IMR-90 (cell line): ENCODE measurements around the gene TJP1. TPM values are rescaled to one million over a fixed set of nuclear protein-coding genes. Genes with fewer than 3 reads are reported as not detected.

Source experiments
- ATAC-seq: fragments of 200-7000 bp; cut with Tn5 transposase; 2 replicates; pipeline ENCODE4 v1.9.1; 2020; ENCODE audit warnings: low read depth, mild to moderate bottlenecking, moderate library complexity
- BruUV-seq: library from RNA; stranded (reverse); fragments of 400-500 nt; replicated peaks from 2 replicates; lab custom pipeline; 2021; lab: Mats Ljungman, UMichigan
- CTCF ChIA-PET: fragments of 300-600 bp; formaldehyde crosslinking; extraction: SDS; loops from one replicate; lab custom pipeline; 2021; ENCODE audit warnings: antibody characterized with exemption; lab: Yijun Ruan, JAX
- POLR2A ChIA-PET: fragments of 300-600 bp; sonication (Branson Sonifier 250); formaldehyde crosslinking; loops from one replicate; lab custom pipeline; 2022; ENCODE audit warnings: antibody characterized with exemption; ENCODE audit not compliant: unreplicated experiment; lab: Charles Lee
- DNase-seq: peaks from one replicate; pipeline ENCODE4 v3.0.0; 2013
- H2AFZ ChIP-seq: replicated peaks from 2 replicates; pipeline ENCODE3; 2013; ENCODE audit warnings: low read length, mild to moderate bottlenecking; ENCODE audit not compliant: poor library complexity
- H2AK5ac ChIP-seq: 2 replicates; pipeline ENCODE4 v1.6.1; 2013; ENCODE audit warnings: low read depth, low read length, inconsistent platforms
- H2AK9ac ChIP-seq: replicated peaks from 2 replicates; pipeline ENCODE3; 2013; ENCODE audit warnings: mild to moderate bottlenecking, low read depth, low read length, moderate library complexity; ENCODE audit not compliant: poor library complexity
- H2BK120ac ChIP-seq: 2 replicates; pipeline ENCODE4 v1.6.1; 2013; ENCODE audit warnings: low read depth, low read length, inconsistent platforms
- H2BK15ac ChIP-seq: 3 replicates; pipeline ENCODE4 v1.6.1; 2013; ENCODE audit warnings: low read depth, low read length, inconsistent platforms
- H2BK20ac ChIP-seq: 2 replicates; pipeline ENCODE4 v1.6.1; 2013; ENCODE audit warnings: low read depth, mild to moderate bottlenecking, inconsistent platforms, low read length, moderate library complexity
- H2BK5ac ChIP-seq: 2 replicates; pipeline ENCODE4 v1.6.1; 2013; ENCODE audit warnings: mild to moderate bottlenecking, low read depth, low read length, inconsistent platforms; ENCODE audit not compliant: poor library complexity, severe bottlenecking
- H3K14ac ChIP-seq: replicated peaks from 2 replicates; pipeline ENCODE4 v1.6.1; 2013; ENCODE audit warnings: low read depth, low read length, inconsistent platforms
- H3K18ac ChIP-seq: 2 replicates; pipeline ENCODE4 v1.6.1; 2013; ENCODE audit warnings: low read depth, low read length, control low read depth
- H3K23ac ChIP-seq: 2 replicates; pipeline ENCODE4 v1.6.1; 2013; ENCODE audit warnings: low read depth, low read length, inconsistent platforms
- H3K27ac ChIP-seq: 2 replicates; pipeline ENCODE4 v1.5.1; 2013; ENCODE audit warnings: mild to moderate bottlenecking, control low read depth, low read length; ENCODE audit not compliant: insufficient read depth
- H3K27me3 ChIP-seq: 2 replicates; pipeline ENCODE4 v1.6.1; 2013; ENCODE audit warnings: low read length; ENCODE audit not compliant: control insufficient read depth, insufficient read depth
- H3K36me3 ChIP-seq: 2 replicates; pipeline ENCODE4 v1.6.1; 2013; ENCODE audit warnings: low read length, mixed read lengths; ENCODE audit not compliant: control insufficient read depth, insufficient read depth
- H3K4ac ChIP-seq: 2 replicates; pipeline ENCODE4 v1.6.1; 2013; ENCODE audit warnings: low read depth, low read length, inconsistent platforms
- H3K4me1 ChIP-seq: 2 replicates; pipeline ENCODE4 v1.6.1; 2013; ENCODE audit warnings: low read length, mixed read lengths; ENCODE audit not compliant: control insufficient read depth, insufficient read depth
- H3K4me2 ChIP-seq: 2 replicates; pipeline ENCODE4 v1.6.1; 2013; ENCODE audit warnings: low read depth, mild to moderate bottlenecking, control low read depth, low read length, moderate library complexity
- H3K4me3 ChIP-seq: 2 replicates; pipeline ENCODE4 v1.5.1; 2013; ENCODE audit warnings: low read depth, mild to moderate bottlenecking, control low read depth, low read length, moderate library complexity; ENCODE audit not compliant: insufficient read depth
- H3K56ac ChIP-seq: 2 replicates; pipeline ENCODE4 v1.6.1; 2013; ENCODE audit warnings: low read length, inconsistent platforms; ENCODE audit not compliant: insufficient read depth; ENCODE audit errors: extremely low read depth
- H3K79me1 ChIP-seq, 2 experiments: 2 replicates each; pipeline ENCODE4 v1.6.1; 2013; ENCODE audit warnings: low read length in 2 of 2, inconsistent platforms in 1 of 2, low read depth in 1 of 2
- H3K9ac ChIP-seq: 2 replicates; pipeline ENCODE4 v1.6.1; 2013; ENCODE audit warnings: low read depth, low read length, control low read depth
- H3K9me1 ChIP-seq: 2 replicates; pipeline ENCODE4 v1.6.1; 2013; ENCODE audit warnings: low read length, inconsistent platforms; ENCODE audit not compliant: insufficient read depth
- H3K9me3 ChIP-seq: 2 replicates; pipeline ENCODE4 v1.6.1; 2013; ENCODE audit warnings: low read length; ENCODE audit not compliant: control insufficient read depth, insufficient read depth
- H4K20me1 ChIP-seq: 2 replicates; pipeline ENCODE4 v1.6.1; 2013; ENCODE audit warnings: low read length, inconsistent platforms; ENCODE audit not compliant: insufficient read depth
- H4K5ac ChIP-seq: 2 replicates; pipeline ENCODE4 v1.6.1; 2013; ENCODE audit warnings: mild to moderate bottlenecking, low read depth, low read length, control low read depth
- H4K8ac ChIP-seq, 2 experiments: 2 replicates each; pipeline ENCODE4 v1.6.1; 2013; ENCODE audit warnings: low read depth in 2 of 2, low read length in 2 of 2, control low read depth in 1 of 2, inconsistent platforms in 1 of 2
- H4K91ac ChIP-seq: 2 replicates; pipeline ENCODE4 v1.6.1; 2013; ENCODE audit warnings: low read depth, low read length, inconsistent platforms; ENCODE audit not compliant: insufficient read depth
- BHLHE40 ChIP-seq: fragments of 150-350 bp; IDR thresholded peaks from 2 replicates; pipeline ENCODE4 v1.6.1; 2016; ENCODE audit warnings: mild to moderate bottlenecking, low read depth, low read length
- CEBPB ChIP-seq: IDR thresholded peaks from 2 replicates; pipeline ENCODE4 v1.6.1; 2012; ENCODE audit warnings: low read depth, low read length, improper control_type of control experiment
- CHD1 ChIP-seq: IDR thresholded peaks from 2 replicates; pipeline ENCODE4 v1.6.1; 2012; ENCODE audit warnings: low read depth, low read length, improper control_type of control experiment
- FOS ChIP-seq: fragments of 150-350 bp; IDR thresholded peaks from 2 replicates; pipeline ENCODE4 v1.6.1; 2016; ENCODE audit warnings: low read depth, low read length
- MAFK ChIP-seq: IDR thresholded peaks from 2 replicates; pipeline ENCODE4 v1.6.1; 2012; ENCODE audit warnings: low read depth, low read length, improper control_type of control experiment
- MAZ ChIP-seq: IDR thresholded peaks from 2 replicates; pipeline ENCODE4 v1.6.1; 2012; ENCODE audit warnings: low read depth, mild to moderate bottlenecking, low read length, improper control_type of control experiment, moderate library complexity, borderline replicate concordance
- MXI1 ChIP-seq: IDR thresholded peaks from 2 replicates; pipeline ENCODE4 v1.6.1; 2012; ENCODE audit warnings: low read depth, mild to moderate bottlenecking, low read length, moderate library complexity, borderline replicate concordance
- NFE2L2 ChIP-seq: fragments of 150-350 bp; IDR thresholded peaks from 2 replicates; pipeline ENCODE4 v1.6.1; 2016; ENCODE audit warnings: low read depth, mild to moderate bottlenecking, low read length
- POLR2A ChIP-seq: IDR thresholded peaks from 2 replicates; pipeline ENCODE4 v1.6.1; 2012; ENCODE audit warnings: mild to moderate bottlenecking, low read depth, low read length
- RAD21 ChIP-seq: IDR thresholded peaks from 2 replicates; pipeline ENCODE4 v1.6.1; 2012; ENCODE audit warnings: low read length, improper control_type of control experiment
- RCOR1 ChIP-seq: IDR thresholded peaks from 2 replicates; pipeline ENCODE4 v1.6.1; 2012; ENCODE audit warnings: mild to moderate bottlenecking, low read length, improper control_type of control experiment; ENCODE audit not compliant: insufficient replicate concordance
- RFX5 ChIP-seq: IDR thresholded peaks from 2 replicates; pipeline ENCODE4 v1.8.0; 2012; ENCODE audit warnings: low read depth, mild to moderate bottlenecking, low read length, moderate library complexity
- SMC3 ChIP-seq: fragments of 150-350 bp; IDR thresholded peaks from 2 replicates; pipeline ENCODE4 v1.6.1; 2016; ENCODE audit warnings: low read depth, mild to moderate bottlenecking, antibody characterized with exemption, low read length, moderate library complexity
- WGBS, 2 experiments: methylation state at CpG; one replicate each; pipeline versions ENCODE4 v1.1.5 to v1.1.7; 2013; ENCODE audit warnings: missing lambda C conversion rate in 2 of 2; ENCODE audit not compliant: insufficient read length in 1 of 2; ENCODE audit errors: extremely low coverage in 2 of 2; 5-methylcytosine and 5-hydroxymethylcytosine counted together
- dilution Hi-C: fragments of 300-500 bp; cut with HindIII; formaldehyde crosslinking; loops from one replicate; pipeline ENCODE4 v1.14.3; 2018; ENCODE audit warnings: low sequenced_read_pairs; ENCODE audit not compliant: unreplicated experiment
- in situ Hi-C: fragments of 300-500 bp; cut with MboI; formaldehyde crosslinking; loops from 3 replicates; pipeline ENCODE4 v1.14.3; 2019; ENCODE audit warnings: low sequenced_read_pairs, inconsistent platforms, mixed read lengths
- intact Hi-C: fragments of 100-400 bp; cut with micrococcal nuclease; formaldehyde crosslinking; loops from 2 replicates; pipeline ENCODE4 v1.10.0; 2022
- polyA plus RNA-seq, 3 experiments: library from polyadenylated mRNA; depleted of rRNA; stranded (reverse); fragments of >200 nt; gene quantifications; 2 replicates each; pipeline ENCODE4 v1.2.3, GENCODE V29; 2012; ENCODE audit warnings: low replicate concordance in 1 of 3
- total RNA-seq: library from RNA; depleted of rRNA; stranded (reverse); fragments of >200 nt; gene quantifications from 2 replicates; pipeline ENCODE4 v1.2.3, GENCODE V29; 2012
- TF ChIP-seq, protein P1 (sequence below): conservative IDR thresholded peaks from 2 replicates; pipeline ENCODE4 v1.5.1; 2012; ENCODE audit warnings: mild to moderate bottlenecking, low read depth, low read length, improper control_type of control experiment
- TF ChIP-seq, protein P2 (sequence below): fragments of 150-350 bp; IDR thresholded peaks from 2 replicates; pipeline ENCODE4 v1.6.1; 2016; ENCODE audit warnings: low read depth, mild to moderate bottlenecking, low read length, moderate library complexity, borderline replicate concordance
- TF ChIP-seq, protein P3 (sequence below): fragments of 150-350 bp; IDR thresholded peaks from 2 replicates; pipeline ENCODE4 v1.6.1; 2017; ENCODE audit warnings: mild to moderate bottlenecking, antibody characterized with exemption, low read length, low read depth

Gene TJP1
- total and polyA plus RNA-seq, 2 of the 4 experiments (the other 2 are of a cell fraction), result 42.2 to 43.4 TPM

DNA sequence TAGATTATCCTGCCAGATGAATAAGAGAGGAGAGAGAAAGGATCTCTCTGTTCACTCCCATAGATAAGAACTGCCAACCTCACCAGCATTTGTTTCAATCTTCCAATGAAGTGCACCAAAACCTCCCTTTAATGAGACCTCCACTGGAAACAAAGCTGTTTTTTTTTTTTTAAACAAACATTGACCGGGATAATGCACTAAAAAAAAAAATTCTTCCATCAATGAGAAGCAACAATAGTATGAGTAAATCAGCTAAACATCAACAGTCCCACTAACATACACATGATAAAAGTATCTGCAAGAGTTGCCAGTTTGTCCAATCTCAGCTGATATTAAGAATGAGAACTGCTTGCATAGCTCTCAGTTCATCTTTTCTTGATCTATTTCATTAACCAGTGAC lies 19.9 kb downstream of the TJP1 start:
- H2BK15ac ChIP-seq, result no peak overlapping the region
- H3K4ac ChIP-seq, result no peak overlapping the region
- no peak overlapping the region for H3K56ac ChIP-seq
- no TSS peak for BruUV-seq
- dilution Hi-C loops, result no loop called here
- TF ChIP-seq, protein P1, sequence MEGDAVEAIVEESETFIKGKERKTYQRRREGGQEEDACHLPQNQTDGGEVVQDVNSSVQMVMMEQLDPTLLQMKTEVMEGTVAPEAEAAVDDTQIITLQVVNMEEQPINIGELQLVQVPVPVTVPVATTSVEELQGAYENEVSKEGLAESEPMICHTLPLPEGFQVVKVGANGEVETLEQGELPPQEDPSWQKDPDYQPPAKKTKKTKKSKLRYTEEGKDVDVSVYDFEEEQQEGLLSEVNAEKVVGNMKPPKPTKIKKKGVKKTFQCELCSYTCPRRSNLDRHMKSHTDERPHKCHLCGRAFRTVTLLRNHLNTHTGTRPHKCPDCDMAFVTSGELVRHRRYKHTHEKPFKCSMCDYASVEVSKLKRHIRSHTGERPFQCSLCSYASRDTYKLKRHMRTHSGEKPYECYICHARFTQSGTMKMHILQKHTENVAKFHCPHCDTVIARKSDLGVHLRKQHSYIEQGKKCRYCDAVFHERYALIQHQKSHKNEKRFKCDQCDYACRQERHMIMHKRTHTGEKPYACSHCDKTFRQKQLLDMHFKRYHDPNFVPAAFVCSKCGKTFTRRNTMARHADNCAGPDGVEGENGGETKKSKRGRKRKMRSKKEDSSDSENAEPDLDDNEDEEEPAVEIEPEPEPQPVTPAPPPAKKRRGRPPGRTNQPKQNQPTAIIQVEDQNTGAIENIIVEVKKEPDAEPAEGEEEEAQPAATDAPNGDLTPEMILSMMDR, result no peak
- TF ChIP-seq BHLHE40, result no peak
- TF ChIP-seq MXI1, result no peak
- TF ChIP-seq NFE2L2, result no peak
- no peak for TF ChIP-seq CHD1
- no peak for TF ChIP-seq MAFK
- TF ChIP-seq RFX5, result no peak
- TF ChIP-seq POLR2A, result no peak
- TF ChIP-seq, protein P2, sequence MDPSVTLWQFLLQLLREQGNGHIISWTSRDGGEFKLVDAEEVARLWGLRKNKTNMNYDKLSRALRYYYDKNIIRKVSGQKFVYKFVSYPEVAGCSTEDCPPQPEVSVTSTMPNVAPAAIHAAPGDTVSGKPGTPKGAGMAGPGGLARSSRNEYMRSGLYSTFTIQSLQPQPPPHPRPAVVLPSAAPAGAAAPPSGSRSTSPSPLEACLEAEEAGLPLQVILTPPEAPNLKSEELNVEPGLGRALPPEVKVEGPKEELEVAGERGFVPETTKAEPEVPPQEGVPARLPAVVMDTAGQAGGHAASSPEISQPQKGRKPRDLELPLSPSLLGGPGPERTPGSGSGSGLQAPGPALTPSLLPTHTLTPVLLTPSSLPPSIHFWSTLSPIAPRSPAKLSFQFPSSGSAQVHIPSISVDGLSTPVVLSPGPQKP, result no peak
- TF ChIP-seq MAZ, result no peak
- no peak for TF ChIP-seq RAD21
- no peak for TF ChIP-seq RCOR1
- no peak for TF ChIP-seq SMC3
- TF ChIP-seq, protein P3, sequence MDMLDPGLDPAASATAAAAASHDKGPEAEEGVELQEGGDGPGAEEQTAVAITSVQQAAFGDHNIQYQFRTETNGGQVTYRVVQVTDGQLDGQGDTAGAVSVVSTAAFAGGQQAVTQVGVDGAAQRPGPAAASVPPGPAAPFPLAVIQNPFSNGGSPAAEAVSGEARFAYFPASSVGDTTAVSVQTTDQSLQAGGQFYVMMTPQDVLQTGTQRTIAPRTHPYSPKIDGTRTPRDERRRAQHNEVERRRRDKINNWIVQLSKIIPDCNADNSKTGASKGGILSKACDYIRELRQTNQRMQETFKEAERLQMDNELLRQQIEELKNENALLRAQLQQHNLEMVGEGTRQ, result no peak
- no peak for TF ChIP-seq FOS
- TF ChIP-seq CEBPB, result no peak
- H2AFZ ChIP-seq, result no peak overlapping the region
- H2BK20ac ChIP-seq, result no peak overlapping the region
- no peak overlapping the region for H4K5ac ChIP-seq
- no peak overlapping the region for H3K4me3 ChIP-seq
- H3K36me3 ChIP-seq, result peaks cover 2% of the 10 kb centered on the region; the same call in 1 of the 2 replicates
- H4K20me1 ChIP-seq, result peaks cover 57% of the 10 kb centered on the region
- no peak overlapping the region for H3K27ac ChIP-seq
- H4K91ac ChIP-seq, result no peak overlapping the region
- ChIA-PET CTCF (interaction anchor here (0.6 to 1.5 kb wide), 2 partner anchors 123 to 273 kb away, joined by 4 read pairs; no protein-coding TSS in a partner anchor), POLR2A (interaction anchor here (0.6 kb wide), 1 partner anchor 17 kb away, joined by 7 read pairs; no protein-coding TSS in a partner anchor)
- peaks cover 9% of the 10 kb centered on the region for H3K9me1 ChIP-seq
- no peak overlapping the region for H2AK5ac ChIP-seq
- in situ Hi-C loops, result no loop called here
- H3K18ac ChIP-seq, result no peak overlapping the region
- H3K79me1 ChIP-seq, result peaks cover 27 to 69% of the 10 kb centered on the region in 2 experiments
- H3K14ac ChIP-seq, result no peak overlapping the region
- H2BK120ac ChIP-seq, result no peak overlapping the region
- DNase-seq (no peak), ATAC-seq (no peak)
- H3K4me2 ChIP-seq, result no peak overlapping the region
- no peak overlapping the region for H3K23ac ChIP-seq
- no CpG with 5 or more reads among the region's 1 CpG for WGBS, 2 experiments
- no peak overlapping the region for H2AK9ac ChIP-seq
- H3K9ac ChIP-seq, result no peak overlapping the region
- H2BK5ac ChIP-seq, result no peak overlapping the region
- H4K8ac ChIP-seq, result no peak overlapping the region
- H3K9me3 ChIP-seq, result no peaks in the 10 kb centered on the region
- intact Hi-C loops, result no loop called here
- no peaks in the 10 kb centered on the region for H3K27me3 ChIP-seq
- H3K4me1 ChIP-seq, result peaks cover 8% of the 10 kb centered on the region; the same call in 1 of the 2 replicates
